ENCODE measurements around the gene MAPKAP1.
"Not testable (repeated sequence)": the region's sequence is repeated elsewhere in the genome, so short reads cannot be mapped to it uniquely, and the experiment has no call there.

Gene MAPKAP1

GRCh38 chr9:125404733-125405132 is 302.3 kb downstream of the MAPKAP1 start:
- no peak for DNase-seq

GRCh38 chr9:125400725-125401716 is 306.0 kb downstream of the MAPKAP1 start:
- no peak for DNase-seq

DNA sequence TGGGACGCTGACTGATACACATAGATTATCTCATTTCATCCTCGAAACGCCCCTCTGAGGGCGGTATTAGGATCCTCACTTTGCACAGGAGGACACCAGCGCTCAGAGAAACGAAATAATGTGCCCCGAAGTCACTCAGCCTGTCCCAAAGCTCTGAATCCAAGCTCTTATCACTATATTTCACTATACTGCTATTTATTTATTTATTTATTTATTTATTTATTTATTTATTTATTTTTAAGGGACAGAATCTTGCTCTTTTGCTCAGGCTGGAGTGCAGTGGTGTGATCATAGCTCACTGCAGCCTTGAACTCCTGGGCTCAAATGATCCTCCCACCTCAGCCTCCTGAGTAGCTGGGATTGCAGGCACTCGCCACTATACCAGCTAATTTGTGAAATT is 306.8 kb downstream of the MAPKAP1 start:
- DNase-seq = not testable (repeated sequence)

GRCh38 chr9:125399666-125400065 is 307.3 kb downstream of the MAPKAP1 start:
- no peak for DNase-seq

- DNase-seq = no peak
Observed at GRCh38 chr9:125399165-125399564, 307.8 kb downstream of the MAPKAP1 start.

DNA sequence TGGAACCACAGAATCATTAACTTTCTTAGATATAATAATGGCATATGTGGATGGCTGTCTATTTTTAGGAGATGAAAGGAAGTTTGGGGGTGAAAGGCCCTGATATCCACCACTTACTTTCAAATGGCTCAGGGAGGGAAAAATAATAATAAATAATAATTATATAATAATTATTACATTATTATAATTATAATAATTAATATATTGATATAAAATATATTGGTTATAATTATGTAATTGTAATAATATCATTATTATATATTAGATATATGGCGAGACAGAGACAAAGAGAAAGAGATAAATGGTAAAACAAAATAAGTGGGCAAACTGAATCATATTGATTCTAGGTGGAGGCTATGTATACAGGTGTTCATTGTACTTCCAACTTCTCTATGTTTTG is 308.8 kb downstream of the MAPKAP1 start:
- no peak for DNase-seq

DNA sequence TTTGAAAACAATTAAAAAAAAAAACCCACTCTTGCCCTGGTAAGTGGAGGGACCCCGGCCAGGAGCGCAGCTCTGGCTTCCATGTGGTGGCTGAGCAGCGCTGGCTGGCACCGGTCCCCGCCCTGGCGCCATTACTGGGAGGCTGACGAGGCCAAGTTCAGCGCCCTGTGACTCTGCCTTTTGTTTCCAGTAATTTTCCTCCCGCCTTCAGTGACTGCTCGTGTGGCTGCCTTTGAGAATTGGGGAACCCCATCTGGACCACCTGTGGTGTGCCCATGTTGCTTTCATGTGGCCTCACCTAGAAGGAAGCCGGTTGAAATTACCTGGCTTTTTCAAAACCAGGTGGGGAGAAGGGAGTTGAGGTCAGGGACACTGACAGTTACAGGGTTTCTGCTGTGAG is 309.3 kb downstream of the MAPKAP1 start:
- DNase-seq = no peak

GRCh38 chr9:125396799-125397198 is 310.2 kb downstream of the MAPKAP1 start:
- no peak for DNase-seq

GRCh38 chr9:125393426-125393825 is 313.6 kb downstream of the MAPKAP1 start:
- DNase-seq = no peak

GRCh38 chr9:125391704-125392103 is 315.3 kb downstream of the MAPKAP1 start:
- DNase-seq = no peak

- no peak for DNase-seq
Observed at GRCh38 chr9:125388978-125389377, 318.0 kb downstream of the MAPKAP1 start.

GRCh38 chr9:125387861-125388524 is 319.0 kb downstream of the MAPKAP1 start:
- no peak for DNase-seq
